Spleen (tissue), 11 donors: ENCODE results near the gene DMRT1. TPM values are rescaled to one million over a fixed set of nuclear protein-coding genes. Genes with fewer than 3 reads are reported as not detected.

ENCODE experiments used
- DNase-seq: peaks from one replicate; pipeline ENCODE4 v3.0.0-alpha.2; 2020
- H3K27ac ChIP-seq, 8 donors: fragments of 200-600 bp; sonication (generic) in 7 of 8; 1 replicate in 4 of 8; 2 replicates in 4 of 8; pipeline versions ENCODE4 v1.5.0 to v1.8.0; 2016 to 2021; ENCODE audit warnings: inconsistent platforms in 4 of 8, mild to moderate bottlenecking in 4 of 8, moderate library complexity in 1 of 8
- H3K27me3 ChIP-seq, 7 donors: fragments of 200-600 bp; sonication (generic) in 6 of 7; replicated peaks in 1 of 7; 1 replicate in 4 of 7; 2 replicates in 3 of 7; pipeline versions ENCODE4 v1.5.0 to v1.8.0; 2016 to 2021; ENCODE audit warnings: inconsistent platforms in 3 of 7, mild to moderate bottlenecking in 1 of 7
- H3K36me3 ChIP-seq, 6 donors: fragments of 200-600 bp; sonication (generic) in 5 of 6; 1 replicate in 4 of 6; 2 replicates in 2 of 6; pipeline versions ENCODE4 v1.5.0 to v1.8.0; 2016 to 2021; ENCODE audit warnings: inconsistent platforms in 2 of 6
- H3K4me1 ChIP-seq, 6 donors: fragments of 200-600 bp; sonication (generic) in 5 of 6; 1 replicate in 3 of 6; 2 replicates in 3 of 6; pipeline versions ENCODE4 v1.5.0 to v1.8.0; 2016 to 2021; ENCODE audit warnings: inconsistent platforms in 3 of 6
- H3K4me3 ChIP-seq, 8 donors: fragments of 200-600 bp; sonication (generic) in 7 of 8; 1 replicate in 4 of 8; 2 replicates in 4 of 8; pipeline versions ENCODE4 v1.5.0 to v1.8.0; 2016 to 2021; ENCODE audit warnings: inconsistent platforms in 4 of 8, mild to moderate bottlenecking in 4 of 8, moderate library complexity in 2 of 8
- H3K9me3 ChIP-seq, 8 donors: fragments of 200-600 bp; sonication (generic) in 7 of 8; 1 replicate in 4 of 8; 2 replicates in 4 of 8; pipeline versions ENCODE4 v1.5.0 to v1.8.0; 2016 to 2021; ENCODE audit warnings: inconsistent platforms in 4 of 8
- POLR2A ChIP-seq, 3 donors: fragments of 450-650 bp; IDR thresholded peaks; one replicate each; pipeline ENCODE4 v1.5.1; 2017; ENCODE audit warnings: antibody characterized with exemption in 3 of 3, mild to moderate bottlenecking in 1 of 3
- POLR2AphosphoS5 ChIP-seq, 3 donors: sonication (generic); formaldehyde crosslinking; IDR thresholded peaks; one replicate each; pipeline ENCODE4 v1.5.1; 2017; ENCODE audit warnings: antibody characterized with exemption in 3 of 3
- WGBS, 5 donors: extraction: QIAGEN DNeasy Blood & Tissue Kit in 3 of 5; methylation state at CpG; one replicate each; pipeline versions ENCODE4 v1.1.5 to v1.1.7; 2013 to 2018; 5-methylcytosine and 5-hydroxymethylcytosine counted together
- intact Hi-C: fragments of 100-400 bp; cut with DNase I; formaldehyde crosslinking; loops from one replicate; pipeline ENCODE4 v1.15.0; 2023; ENCODE audit warnings: low total_unique reads
- polyA plus RNA-seq, 3 donors: library from polyadenylated mRNA; stranded (reverse); fragments of 200-250 nt; gene quantifications; one replicate each; pipeline ENCODE4 v1.2.1, GENCODE V29; 2013
- total RNA-seq, 7 donors: library from RNA; depleted of rRNA in 3 of 7; stranded (reverse); fragments of >200 nt in 3 of 7; fragmentation: NEBNext Ultra II Directional in 4 of 7; extraction: Animal tissue kit (Norgen Biotek cat#: 25700) in 4 of 7; gene quantifications; one replicate each; pipeline versions ENCODE4 v1.1.0 to v1.2.1, GENCODE V29; 2016 to 2021
- TF ChIP-seq, protein P1 (sequence below), 11 experiments: fragments of 200-600 bp in 7 of 11; fragments of 450-650 bp in 4 of 11; sonication (generic) in 4 of 11; IDR thresholded peaks in 8 of 11; conservative IDR thresholded peaks in 3 of 11; 1 replicate in 7 of 11; 2 replicates in 4 of 11; pipeline versions ENCODE4 v1.4.0 to v1.8.0; 2016 to 2021; ENCODE audit warnings: antibody characterized with exemption in 11 of 11, inconsistent platforms in 4 of 11, mild to moderate bottlenecking in 1 of 11
- donor health status: healthy with polysubstance abuse.
- donor health status: DM: no; HTN: no; CAD: no; lungs with moderate emphysema.
- donor health status: DM: no; HTN: no; CAD: no.
- donor health status: Bipolar disorder and iron deficiency.
- donor health status: healthy.
- donor health status: DM: no; HTN: no; CAD: no.
- donor health status: DM: yes; HTN: yes; CAD: no.

Gene DMRT1
- total and polyA plus RNA-seq, 10 donors = not detected

DNA sequence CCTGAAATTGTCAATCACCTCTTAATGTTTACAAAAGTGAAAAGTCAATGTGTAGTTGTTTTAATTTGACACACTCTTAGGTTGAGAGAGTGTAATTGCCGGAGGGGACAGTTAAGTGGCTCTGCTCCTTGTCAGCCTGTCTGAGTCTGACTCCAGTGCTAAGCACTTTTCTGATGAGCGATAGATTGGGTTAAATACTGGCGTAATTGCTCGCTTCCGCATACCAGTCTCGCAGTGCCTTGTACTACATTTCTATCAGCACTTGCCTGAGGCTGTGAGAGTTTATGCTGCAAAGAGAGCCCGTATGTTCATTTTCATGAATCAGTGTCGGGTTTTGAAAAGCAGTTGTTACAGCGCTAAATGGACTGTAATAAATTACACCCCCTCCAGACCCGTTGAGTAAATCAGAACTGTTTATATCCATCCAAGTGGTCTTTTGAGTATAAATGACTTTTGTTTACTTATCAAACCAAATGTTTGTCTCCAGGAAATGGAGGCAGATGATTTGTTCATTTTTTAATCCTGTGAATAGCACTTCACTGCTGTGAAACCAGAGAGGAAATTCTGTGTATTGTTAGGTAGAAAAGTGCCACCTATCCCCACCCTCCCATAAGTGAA, 94.0 kb downstream of the DMRT1 start:
- Histone ChIP-seq H3K4me3 (no peak overlapping the region), H3K36me3 (no peaks in the 10 kb centered on the region), H3K27me3 (peaks cover 0 to 69% (median 6%) of the 10 kb centered on the region in 7 donors), H3K9me3 (peaks cover 0 to 22% (median 4%) of the 10 kb centered on the region in 8 donors), H3K4me1 (no peaks in the 10 kb centered on the region), H3K27ac (no peak overlapping the region)
- WGBS, 5 donors = 44 to 63% (median 55%) methylated on average over 10 of the region's 10 CpGs
- DNase-seq = no peak
- intact Hi-C loops = no loop called here
- TF ChIP-seq POLR2A (IDR thresholded peaks at IDR 0.05) (no peak), POLR2AphosphoS5 (IDR thresholded peaks at IDR 0.05) (no peak)
- TF ChIP-seq, protein P1, sequence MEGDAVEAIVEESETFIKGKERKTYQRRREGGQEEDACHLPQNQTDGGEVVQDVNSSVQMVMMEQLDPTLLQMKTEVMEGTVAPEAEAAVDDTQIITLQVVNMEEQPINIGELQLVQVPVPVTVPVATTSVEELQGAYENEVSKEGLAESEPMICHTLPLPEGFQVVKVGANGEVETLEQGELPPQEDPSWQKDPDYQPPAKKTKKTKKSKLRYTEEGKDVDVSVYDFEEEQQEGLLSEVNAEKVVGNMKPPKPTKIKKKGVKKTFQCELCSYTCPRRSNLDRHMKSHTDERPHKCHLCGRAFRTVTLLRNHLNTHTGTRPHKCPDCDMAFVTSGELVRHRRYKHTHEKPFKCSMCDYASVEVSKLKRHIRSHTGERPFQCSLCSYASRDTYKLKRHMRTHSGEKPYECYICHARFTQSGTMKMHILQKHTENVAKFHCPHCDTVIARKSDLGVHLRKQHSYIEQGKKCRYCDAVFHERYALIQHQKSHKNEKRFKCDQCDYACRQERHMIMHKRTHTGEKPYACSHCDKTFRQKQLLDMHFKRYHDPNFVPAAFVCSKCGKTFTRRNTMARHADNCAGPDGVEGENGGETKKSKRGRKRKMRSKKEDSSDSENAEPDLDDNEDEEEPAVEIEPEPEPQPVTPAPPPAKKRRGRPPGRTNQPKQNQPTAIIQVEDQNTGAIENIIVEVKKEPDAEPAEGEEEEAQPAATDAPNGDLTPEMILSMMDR (IDR thresholded peaks at IDR 0.05 in 8 of 11, conservative IDR thresholded peaks at IDR 0.05 in 3 of 11) = no peak

GRCh38 chr9:942805-943580, 101.5 kb downstream of the DMRT1 start:
- Histone ChIP-seq H3K27ac (no peak overlapping the region), H3K36me3 (no peaks in the 10 kb centered on the region), H3K4me1 (no peaks in the 10 kb centered on the region), H3K27me3 (peaks cover 0 to 58% (median 6%) of the 10 kb centered on the region in 7 donors), H3K4me3 (no peak overlapping the region), H3K9me3 (peaks cover 0 to 22% (median 2%) of the 10 kb centered on the region in 8 donors)
- intact Hi-C loops = no loop called here
- 56 to 70% (median 65%) methylated on average over 6 of the region's 6 CpGs for WGBS, 5 donors
- DNase-seq = no peak
- TF ChIP-seq, protein P1 (IDR thresholded peaks at IDR 0.05 in 8 of 11, conservative IDR thresholded peaks at IDR 0.05 in 3 of 11) = no peak
- TF ChIP-seq POLR2A (IDR thresholded peaks at IDR 0.05) (no peak), POLR2AphosphoS5 (IDR thresholded peaks at IDR 0.05) (no peak)

- Histone ChIP-seq H3K4me1 (no peaks in the 10 kb centered on the region), H3K27ac (no peak overlapping the region), H3K27me3 (peaks cover 0 to 74% (median 11%) of the 10 kb centered on the region in 7 donors), H3K4me3 (no peak overlapping the region), H3K9me3 (no peaks in the 10 kb centered on the region), H3K36me3 (no peaks in the 10 kb centered on the region)
- TF ChIP-seq POLR2AphosphoS5 (IDR thresholded peaks at IDR 0.05) (no peak), POLR2A (IDR thresholded peaks at IDR 0.05) (no peak)
- intact Hi-C loops = no loop called here
- WGBS, 5 donors = 71 to 91% (median 79%) methylated on average over 3 of the region's 3 CpGs
- DNase-seq = no peak
Observed at GRCh38 chr9:947985-948384, 106.5 kb downstream of the DMRT1 start.

- 87 to 96% (median 91%) methylated on average over 6 to 7 of the region's 7 CpGs for WGBS, 5 donors
- Histone ChIP-seq H3K9me3 (no peaks in the 10 kb centered on the region), H3K27me3 (peaks cover 0 to 74% (median 7%) of the 10 kb centered on the region in 7 donors), H3K36me3 (no peaks in the 10 kb centered on the region), H3K4me1 (no peaks in the 10 kb centered on the region), H3K27ac (no peak overlapping the region), H3K4me3 (no peak overlapping the region)
- TF ChIP-seq POLR2A (IDR thresholded peaks at IDR 0.05) = no peak
- TF ChIP-seq POLR2AphosphoS5 (IDR thresholded peaks at IDR 0.05) = no peak
- intact Hi-C loops = no loop called here
- no peak for DNase-seq
Observed at GRCh38 chr9:948497-948896, 107.0 kb downstream of the DMRT1 start.

DNA sequence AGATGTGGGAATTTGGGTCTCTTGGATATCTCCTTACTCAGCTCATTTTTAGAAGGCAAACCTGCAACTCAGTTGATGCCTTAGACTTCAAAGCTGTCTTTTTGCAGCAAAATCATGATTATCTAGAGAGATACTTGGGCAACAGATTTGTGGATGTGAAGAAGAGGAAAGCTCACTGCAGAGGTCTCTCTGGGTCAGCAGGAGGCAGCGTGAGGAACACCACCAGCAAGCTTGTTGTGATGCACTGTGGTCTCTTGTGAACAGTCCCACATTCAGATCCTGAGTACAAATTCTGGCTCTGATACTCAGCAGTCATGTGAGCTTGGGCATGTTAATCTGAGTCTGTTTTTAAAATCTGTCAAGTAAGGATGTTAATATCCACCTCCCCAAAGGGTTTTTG, 108.6 kb downstream of the DMRT1 start:
- intact Hi-C loops = no loop called here
- Histone ChIP-seq H3K4me1 (no peaks in the 10 kb centered on the region), H3K27ac (no peak overlapping the region), H3K9me3 (no peaks in the 10 kb centered on the region), H3K27me3 (peaks cover 0 to 77% (median 7%) of the 10 kb centered on the region in 7 donors), H3K4me3 (no peak overlapping the region), H3K36me3 (no peaks in the 10 kb centered on the region)
- no peak for DNase-seq
- TF ChIP-seq POLR2A (IDR thresholded peaks at IDR 0.05) (no peak), POLR2AphosphoS5 (IDR thresholded peaks at IDR 0.05) (no peak)
- TF ChIP-seq, protein P1 (IDR thresholded peaks at IDR 0.05 in 8 of 11, conservative IDR thresholded peaks at IDR 0.05 in 3 of 11) = no peak
- WGBS, 5 donors = 33 to 64% (median 58%) methylated on average over 1 of the region's 1 CpG
